Chondrocyte (in vitro differentiated cells): ENCODE measurements around the gene KIF3B. TPM values are rescaled to one million over a fixed set of nuclear protein-coding genes. Genes with fewer than 3 reads are reported as not detected.
"Not testable (repeated sequence)": the region's sequence is repeated elsewhere in the genome, so short reads cannot be mapped to it uniquely, and the experiment has no call there.

Source experiments
- DNase-seq: peaks from one replicate; pipeline ENCODE4 v3.0.0; 2021; ENCODE audit warnings: mixed read lengths, low spot score
- H3K27ac Mint-ChIP-seq: one replicate; pipeline ENCODE4 v1.8.0; 2021; ENCODE audit warnings: mild to moderate bottlenecking, moderate library complexity, mixed read lengths; ENCODE audit not compliant: unreplicated experiment
- H3K27me3 Mint-ChIP-seq: 2 replicates; pipeline ENCODE4 v1.8.0; 2021; ENCODE audit warnings: low read depth, mixed read lengths
- H3K36me3 Mint-ChIP-seq: 2 replicates; pipeline ENCODE4 v1.8.0; 2021; ENCODE audit warnings: low read depth, mixed read lengths
- H3K4me1 Mint-ChIP-seq: 2 replicates; pipeline ENCODE4 v1.8.0; 2021; ENCODE audit warnings: low read depth, mild to moderate bottlenecking, mixed read lengths
- H3K4me3 Mint-ChIP-seq: one replicate; pipeline ENCODE4 v1.8.0; 2021; ENCODE audit warnings: mild to moderate bottlenecking, moderate library complexity, mixed read lengths; ENCODE audit not compliant: unreplicated experiment
- H3K9me3 Mint-ChIP-seq: 2 replicates; pipeline ENCODE4 v1.8.0; 2021; ENCODE audit warnings: low read depth, mixed read lengths
- CTCF ChIP-seq: fragments of 200-600 bp; sonication (generic); IDR thresholded peaks from 2 replicates; pipeline ENCODE4 v1.5.0; 2021; ENCODE audit warnings: antibody characterized with exemption, mild to moderate bottlenecking, moderate library complexity
- total RNA-seq: library from RNA; stranded (reverse); gene quantifications from 3 replicates; pipeline ENCODE4 v1.2.1, GENCODE V29; 2021

Gene KIF3B
- total RNA-seq, 1 donor from 2014 or later: 35.5 TPM

DNA sequence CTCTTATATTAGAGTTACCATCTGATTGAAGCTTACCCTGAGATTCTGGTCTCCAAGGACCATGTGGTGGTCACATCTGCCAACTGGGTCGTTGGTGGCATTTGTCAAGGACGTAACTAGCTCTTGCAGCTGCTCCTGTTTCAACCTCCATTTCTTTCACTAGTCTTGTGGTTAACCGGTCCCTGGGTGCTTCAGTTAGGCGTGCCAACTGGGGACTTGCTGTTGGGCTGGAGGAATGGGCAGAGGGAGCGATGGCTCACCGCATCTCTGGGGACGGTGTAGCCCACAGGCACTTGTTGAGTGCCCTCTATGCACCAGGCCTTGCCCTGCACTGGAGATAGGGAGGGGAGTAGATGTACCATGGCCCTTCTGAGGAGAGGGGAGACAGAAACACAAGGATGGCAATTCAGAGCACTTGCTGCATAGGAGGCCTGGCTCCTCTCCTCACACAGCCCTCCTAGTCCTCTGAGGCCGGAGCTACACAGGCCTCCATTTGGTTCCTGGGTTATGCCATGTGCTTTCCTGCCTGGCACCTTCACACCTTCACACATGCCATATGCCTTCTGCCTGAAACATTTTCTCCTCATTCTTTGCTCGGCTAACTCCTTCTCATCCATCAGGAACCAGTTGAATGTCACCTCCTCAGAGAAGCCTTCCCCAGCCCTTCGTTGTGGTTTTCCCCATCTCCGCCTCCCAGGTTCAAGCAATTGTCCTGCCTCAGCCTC, 60.6 kb downstream of the KIF3B start:
- no peak overlapping the region for H3K27ac Mint-ChIP-seq
- no peak for DNase-seq
- H3K36me3 Mint-ChIP-seq: peaks cover 3% of the 10 kb centered on the region
- no peak overlapping the region for H3K4me3 Mint-ChIP-seq
- peaks cover 19% of the 10 kb centered on the region for H3K4me1 Mint-ChIP-seq
- no peaks in the 10 kb centered on the region for H3K27me3 Mint-ChIP-seq
- no peaks in the 10 kb centered on the region for H3K9me3 Mint-ChIP-seq
- TF ChIP-seq CTCF: no peak

GRCh38 chr20:32338665-32339064, 61.2 kb downstream of the KIF3B start:
- Mint-ChIP-seq H3K27ac (no peak overlapping the region), H3K36me3 (peaks cover 3% of the 10 kb centered on the region), H3K4me3 (no peak overlapping the region), H3K27me3 (no peaks in the 10 kb centered on the region), H3K4me1 (peaks cover 14% of the 10 kb centered on the region), H3K9me3 (no peaks in the 10 kb centered on the region)
- no peak for DNase-seq
- no peak for TF ChIP-seq CTCF

- no peak overlapping the region for H3K4me3 Mint-ChIP-seq
- no peak for DNase-seq
- no peak overlapping the region for H3K27ac Mint-ChIP-seq
- no peaks in the 10 kb centered on the region for H3K27me3 Mint-ChIP-seq
- H3K36me3 Mint-ChIP-seq: peaks cover 3% of the 10 kb centered on the region
- TF ChIP-seq CTCF: no peak
- H3K9me3 Mint-ChIP-seq: no peaks in the 10 kb centered on the region
- peaks cover 11% of the 10 kb centered on the region for H3K4me1 Mint-ChIP-seq
These were observed 61.7 kb downstream of the KIF3B start for GRCh38 chr20:32339116-32339515.

DNA sequence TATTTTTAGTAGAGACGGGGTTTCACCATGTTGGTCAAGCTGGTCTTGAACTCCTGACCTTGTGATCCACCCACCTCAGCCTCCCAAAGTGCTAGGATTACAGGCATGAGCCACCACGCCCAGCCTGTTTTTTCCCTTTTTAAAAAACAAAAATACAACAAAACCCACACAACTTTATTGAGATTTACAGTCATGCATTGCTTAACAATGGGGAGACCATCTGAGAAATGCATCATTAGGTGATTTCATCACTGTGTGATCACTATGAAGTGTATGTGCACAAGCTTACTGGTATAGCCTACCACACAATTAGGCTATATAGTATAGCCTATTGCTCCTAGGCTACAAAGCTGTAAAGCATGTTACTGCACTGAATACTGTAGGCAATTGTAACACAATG, 63.6 kb downstream of the KIF3B start:
- not testable (repeated sequence) for H3K27me3 Mint-ChIP-seq, H3K4me3 Mint-ChIP-seq, H3K27ac Mint-ChIP-seq, H3K36me3 Mint-ChIP-seq, H3K9me3 Mint-ChIP-seq, DNase-seq
- peaks cover 19% of the 10 kb centered on the region for H3K4me1 Mint-ChIP-seq

GRCh38 chr20:32343439-32343838, 66.0 kb downstream of the KIF3B start:
- Mint-ChIP-seq H3K27me3 (no peaks in the 10 kb centered on the region), H3K4me1 (peaks cover 14% of the 10 kb centered on the region), H3K4me3 (no peak overlapping the region), H3K36me3 (no peaks in the 10 kb centered on the region), H3K27ac (no peak overlapping the region), H3K9me3 (no peaks in the 10 kb centered on the region)
- TF ChIP-seq CTCF: no peak
- no peak for DNase-seq
